WTC11 (cell line): ENCODE data around the gene PREX1. TPM values are rescaled to one million over a fixed set of nuclear protein-coding genes. Genes with fewer than 3 reads are reported as not detected.

Experiments
- ATAC-seq: fragments of 200-7000 bp; cut with Tn5 transposase; 2 replicates; pipeline ENCODE4 v1.10.0; 2021; ENCODE audit warnings: mild to moderate bottlenecking, moderate library complexity
- CTCF ChIA-PET: fragments of 300-600 bp; sonication (Branson Sonifier 250); formaldehyde crosslinking; loops from one replicate; lab custom pipeline; 2021; ENCODE audit warnings: antibody characterized with exemption; lab: Charles Lee
- POLR2A ChIA-PET: fragments of 350-600 bp; sonication (Branson Sonifier 250); formaldehyde crosslinking; loops from one replicate; lab custom pipeline; 2021; ENCODE audit warnings: antibody characterized with exemption; lab: Charles Lee
- DNase-seq: peaks from one replicate; pipeline ENCODE4 v3.0.0; 2021; ENCODE audit warnings: low spot score
- H3K27ac Mint-ChIP-seq: 2 replicates; pipeline ENCODE4 v1.8.0; 2021; ENCODE audit warnings: mixed read lengths
- H3K27me3 Mint-ChIP-seq: 2 replicates; pipeline ENCODE4 v1.8.0; 2021; ENCODE audit warnings: low read depth, mild to moderate bottlenecking, moderate library complexity, mixed read lengths
- H3K36me3 Mint-ChIP-seq: 2 replicates; pipeline ENCODE4 v1.8.0; 2021; ENCODE audit warnings: mixed read lengths
- H3K4me1 Mint-ChIP-seq: 2 replicates; pipeline ENCODE4 v1.8.0; 2022; ENCODE audit warnings: mixed read lengths
- H3K4me3 Mint-ChIP-seq: 2 replicates; pipeline ENCODE4 v1.8.0; 2021; ENCODE audit warnings: mild to moderate bottlenecking, moderate library complexity, mixed read lengths
- H3K9me3 Mint-ChIP-seq: 2 replicates; pipeline ENCODE4 v1.8.0; 2021; ENCODE audit warnings: mixed read lengths
- ARID4B ChIP-seq: sonication (generic); formaldehyde crosslinking; IDR thresholded peaks from 2 replicates; pipeline ENCODE4 v1.8.0; 2023; ENCODE audit warnings: missing genetic modification reagents, mild to moderate bottlenecking, borderline replicate concordance
- ATF1 ChIP-seq: sonication (generic); formaldehyde crosslinking; IDR thresholded peaks from 2 replicates; pipeline ENCODE4 v1.8.1; 2023; ENCODE audit warnings: mild to moderate bottlenecking, moderate library complexity, missing genetic modification reagents
- ELF4 ChIP-seq: sonication (generic); formaldehyde crosslinking; IDR thresholded peaks from 2 replicates; pipeline ENCODE4 v1.8.1; 2022; ENCODE audit warnings: low read depth, mild to moderate bottlenecking, moderate library complexity, missing genetic modification reagents
- ERG ChIP-seq: fragments of 250-450 bp; sonication (Bioruptor Pico); IDR thresholded peaks from 2 replicates; pipeline ENCODE4 v1.8.0; 2021; ENCODE audit warnings: mild to moderate bottlenecking
- ETV6 ChIP-seq: sonication (generic); formaldehyde crosslinking; IDR thresholded peaks from 2 replicates; pipeline ENCODE4 v1.8.1; 2022; ENCODE audit warnings: mild to moderate bottlenecking, missing genetic modification reagents
- FOXJ3 ChIP-seq: sonication (generic); formaldehyde crosslinking; IDR thresholded peaks from 2 replicates; pipeline ENCODE4 v1.9.0; 2021; ENCODE audit warnings: missing genetic modification reagents, mild to moderate bottlenecking, borderline replicate concordance
- IRF2 ChIP-seq: sonication (generic); formaldehyde crosslinking; IDR thresholded peaks from 2 replicates; pipeline ENCODE4 v1.8.0; 2022; ENCODE audit warnings: low read depth, missing genetic modification reagents, borderline replicate concordance
- JAZF1 ChIP-seq: fragments of 250-450 bp; sonication (Bioruptor Pico); IDR thresholded peaks from 2 replicates; pipeline ENCODE4 v1.9.0; 2021; ENCODE audit warnings: moderate library complexity, mild to moderate bottlenecking, inconsistent platforms
- KAT7 ChIP-seq: sonication (generic); formaldehyde crosslinking; IDR thresholded peaks from 2 replicates; pipeline ENCODE4 v1.8.1; 2023; ENCODE audit warnings: missing genetic modification reagents, mild to moderate bottlenecking, borderline replicate concordance
- MXD4 ChIP-seq: fragments of 250-450 bp; sonication (Bioruptor Pico); IDR thresholded peaks from 2 replicates; pipeline ENCODE4 v1.8.0; 2021; ENCODE audit warnings: mild to moderate bottlenecking, moderate library complexity, borderline replicate concordance
- NFATC4 ChIP-seq: fragments of 250-450 bp; sonication (Bioruptor Pico); IDR thresholded peaks from 2 replicates; pipeline ENCODE4 v1.9.0; 2021; ENCODE audit warnings: mild to moderate bottlenecking
- NR2C2 ChIP-seq: sonication (generic); formaldehyde crosslinking; IDR thresholded peaks from 2 replicates; pipeline ENCODE4 v1.8.0; 2022; ENCODE audit warnings: mild to moderate bottlenecking, missing genetic modification reagents
- RORB ChIP-seq: fragments of 250-450 bp; sonication (Bioruptor Pico); IDR thresholded peaks from 2 replicates; pipeline ENCODE4 v1.9.0; 2021; ENCODE audit warnings: mild to moderate bottlenecking
- SMAD3 ChIP-seq: sonication (generic); formaldehyde crosslinking; IDR thresholded peaks from 2 replicates; pipeline ENCODE4 v1.8.0; 2022; ENCODE audit warnings: missing genetic modification reagents, mild to moderate bottlenecking, borderline replicate concordance
- STAT6 ChIP-seq: sonication (generic); formaldehyde crosslinking; conservative IDR thresholded peaks from 2 replicates; pipeline ENCODE4 v1.8.1; 2023; ENCODE audit warnings: mild to moderate bottlenecking, low read depth, missing genetic modification reagents, moderate library complexity
- TCF7 ChIP-seq: sonication (generic); formaldehyde crosslinking; IDR thresholded peaks from 2 replicates; pipeline ENCODE4 v1.8.0; 2022; ENCODE audit warnings: mild to moderate bottlenecking, low read depth, missing genetic modification reagents, moderate library complexity
- ZNF121 ChIP-seq: sonication (generic); formaldehyde crosslinking; IDR thresholded peaks from 2 replicates; pipeline ENCODE4 v1.8.0; 2023; ENCODE audit warnings: missing genetic modification reagents
- ZNF232 ChIP-seq: sonication (generic); formaldehyde crosslinking; IDR thresholded peaks from 2 replicates; pipeline ENCODE4 v1.8.0; 2022; ENCODE audit warnings: mild to moderate bottlenecking, missing genetic modification reagents
- ZNF263 ChIP-seq: sonication (generic); formaldehyde crosslinking; IDR thresholded peaks from 2 replicates; pipeline ENCODE4 v1.8.1; 2022; ENCODE audit warnings: low read depth, mild to moderate bottlenecking, moderate library complexity, missing genetic modification reagents
- ZNF317 ChIP-seq: sonication (generic); formaldehyde crosslinking; IDR thresholded peaks from 2 replicates; pipeline ENCODE4 v1.8.1; 2023; ENCODE audit warnings: low read depth, mild to moderate bottlenecking, moderate library complexity, missing genetic modification reagents, borderline replicate concordance
- ZNF416 ChIP-seq: fragments of 250-450 bp; sonication (Bioruptor Pico); IDR thresholded peaks from 2 replicates; pipeline ENCODE4 v1.9.0; 2021; ENCODE audit warnings: mild to moderate bottlenecking, inconsistent platforms
- ZNF423 ChIP-seq: fragments of 250-450 bp; sonication (Bioruptor Pico); IDR thresholded peaks from 2 replicates; pipeline ENCODE4 v2.1.2; 2022; ENCODE audit warnings: mild to moderate bottlenecking, moderate library complexity
- total RNA-seq: library from RNA; stranded (reverse); gene quantifications from 3 replicates; pipeline ENCODE4 v1.2.3, GENCODE V29; 2021
- TF ChIP-seq, protein P1 (sequence below): sonication (generic); formaldehyde crosslinking; IDR thresholded peaks from 2 replicates; pipeline ENCODE4 v1.8.0; 2023; ENCODE audit warnings: missing genetic modification reagents
- TF ChIP-seq, protein P2 (sequence below): fragments of 250-450 bp; sonication (Bioruptor Pico); IDR thresholded peaks from 2 replicates; pipeline ENCODE4 v1.9.0; 2021; ENCODE audit warnings: mild to moderate bottlenecking
- TF ChIP-seq, protein P3 (sequence below): sonication (generic); formaldehyde crosslinking; IDR thresholded peaks from 2 replicates; pipeline ENCODE4 v1.8.1; 2023; ENCODE audit warnings: mild to moderate bottlenecking, missing genetic modification reagents, moderate library complexity
- TF ChIP-seq, protein P4 (sequence below): fragments of 250-450 bp; sonication (Bioruptor Pico); conservative IDR thresholded peaks from 2 replicates; pipeline ENCODE4 v1.9.0; 2021; ENCODE audit warnings: mild to moderate bottlenecking

The PREX1 gene
- total RNA-seq, 1 experiment from 2014 or later, result 17.3 TPM

DNA sequence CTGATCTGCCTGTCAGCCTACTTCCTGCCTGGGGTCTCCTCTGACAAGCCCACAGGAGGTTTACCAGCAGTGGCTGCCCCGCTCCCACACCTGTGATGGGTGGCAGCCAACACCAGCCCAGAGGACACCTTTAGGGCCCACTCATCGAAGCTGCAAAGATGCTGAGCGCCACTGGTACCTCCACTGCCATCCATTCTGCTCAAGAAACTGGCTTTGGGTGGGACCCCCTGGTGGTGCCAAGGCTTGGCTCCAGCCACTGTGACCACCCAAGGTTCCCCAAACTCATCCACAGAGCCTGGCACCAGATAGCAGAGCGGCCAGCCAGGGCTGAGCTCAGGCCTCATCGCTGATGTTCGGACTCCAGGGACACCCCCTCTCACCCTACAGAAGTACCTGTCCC is 42.5 kb downstream of the PREX1 start:
- TF ChIP-seq RORB (CRISPR knock-in tag) (no peak), TCF7 (no peak), ETV6 (CRISPR knock-in tag) (no peak), SMAD3 (CRISPR knock-in tag) (no peak), ELF4 (no peak), ZNF317 (CRISPR knock-in tag) (no peak), STAT6 (no peak), JAZF1 (CRISPR knock-in tag) (no peak), ARID4B (CRISPR knock-in tag) (no peak), IRF2 (no peak), MXD4 (no peak), ZNF121 (CRISPR knock-in tag) (no peak), ZNF416 (no peak), ATF1 (CRISPR knock-in tag) (no peak), ZNF232 (CRISPR knock-in tag) (no peak), ZNF263 (CRISPR knock-in tag) (no peak), NFATC4 (CRISPR knock-in tag) (no peak), FOXJ3 (CRISPR knock-in tag) (no peak)
- TF ChIP-seq, protein P1, sequence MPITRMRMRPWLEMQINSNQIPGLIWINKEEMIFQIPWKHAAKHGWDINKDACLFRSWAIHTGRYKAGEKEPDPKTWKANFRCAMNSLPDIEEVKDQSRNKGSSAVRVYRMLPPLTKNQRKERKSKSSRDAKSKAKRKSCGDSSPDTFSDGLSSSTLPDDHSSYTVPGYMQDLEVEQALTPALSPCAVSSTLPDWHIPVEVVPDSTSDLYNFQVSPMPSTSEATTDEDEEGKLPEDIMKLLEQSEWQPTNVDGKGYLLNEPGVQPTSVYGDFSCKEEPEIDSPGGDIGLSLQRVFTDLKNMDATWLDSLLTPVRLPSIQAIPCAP (CRISPR knock-in tag), result no peak
- TF ChIP-seq, protein P2, sequence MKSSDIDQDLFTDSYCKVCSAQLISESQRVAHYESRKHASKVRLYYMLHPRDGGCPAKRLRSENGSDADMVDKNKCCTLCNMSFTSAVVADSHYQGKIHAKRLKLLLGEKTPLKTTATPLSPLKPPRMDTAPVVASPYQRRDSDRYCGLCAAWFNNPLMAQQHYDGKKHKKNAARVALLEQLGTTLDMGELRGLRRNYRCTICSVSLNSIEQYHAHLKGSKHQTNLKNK, result no peak
- DNase-seq, result no peak
- CTCF ChIA-PET, result no interaction called here
- no peaks in the 10 kb centered on the region for H3K27me3 Mint-ChIP-seq
- POLR2A ChIA-PET, result no interaction called here
- no peaks in the 10 kb centered on the region for H3K9me3 Mint-ChIP-seq
- no peaks in the 10 kb centered on the region for H3K36me3 Mint-ChIP-seq
- H3K4me1 Mint-ChIP-seq, result peaks cover 11% of the 10 kb centered on the region
- no peak overlapping the region for H3K4me3 Mint-ChIP-seq
- no peak overlapping the region for H3K27ac Mint-ChIP-seq
- ATAC-seq, result no peak

DNA sequence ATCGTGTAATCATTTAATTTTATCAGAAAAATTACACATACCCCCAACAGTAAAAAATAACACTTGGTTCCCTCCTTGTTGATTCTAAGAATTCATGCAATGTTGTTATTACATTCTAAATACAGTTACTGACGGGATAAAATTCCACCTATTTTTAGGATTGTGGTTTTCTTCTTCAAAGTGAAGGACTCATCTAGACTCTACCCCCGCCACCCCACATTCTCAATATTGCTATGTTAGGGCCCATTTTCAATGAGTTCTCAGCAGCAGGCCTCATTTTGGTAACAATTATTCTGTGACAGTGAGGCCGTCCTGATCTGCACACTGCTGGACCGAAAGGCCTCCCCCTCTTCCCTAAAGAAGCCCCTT is 43.5 kb downstream of the PREX1 start:
- ATAC-seq, result no peak
- Mint-ChIP-seq H3K27ac (no peak overlapping the region), H3K27me3 (no peaks in the 10 kb centered on the region), H3K36me3 (peaks cover 6% of the 10 kb centered on the region), H3K9me3 (peaks cover 7% of the 10 kb centered on the region), H3K4me1 (peaks cover 6% of the 10 kb centered on the region), H3K4me3 (no peak overlapping the region)
- CTCF ChIA-PET, result interaction anchor here (0.8 kb wide), 1 partner anchor 127 kb away, joined by 3 read pairs; no protein-coding TSS in a partner anchor
- POLR2A ChIA-PET, result no interaction called here
- DNase-seq, result no peak
- TF ChIP-seq ZNF121 (CRISPR knock-in tag), result no peak
- no peak for TF ChIP-seq TCF7
- TF ChIP-seq NR2C2 (CRISPR knock-in tag), result no peak
- TF ChIP-seq, protein P3, sequence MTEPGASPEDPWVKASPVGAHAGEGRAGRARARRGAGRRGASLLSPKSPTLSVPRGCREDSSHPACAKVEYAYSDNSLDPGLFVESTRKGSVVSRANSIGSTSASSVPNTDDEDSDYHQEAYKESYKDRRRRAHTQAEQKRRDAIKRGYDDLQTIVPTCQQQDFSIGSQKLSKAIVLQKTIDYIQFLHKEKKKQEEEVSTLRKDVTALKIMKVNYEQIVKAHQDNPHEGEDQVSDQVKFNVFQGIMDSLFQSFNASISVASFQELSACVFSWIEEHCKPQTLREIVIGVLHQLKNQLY, result no peak
- TF ChIP-seq ERG (CRISPR knock-in tag), result no peak
- TF ChIP-seq, protein P4, sequence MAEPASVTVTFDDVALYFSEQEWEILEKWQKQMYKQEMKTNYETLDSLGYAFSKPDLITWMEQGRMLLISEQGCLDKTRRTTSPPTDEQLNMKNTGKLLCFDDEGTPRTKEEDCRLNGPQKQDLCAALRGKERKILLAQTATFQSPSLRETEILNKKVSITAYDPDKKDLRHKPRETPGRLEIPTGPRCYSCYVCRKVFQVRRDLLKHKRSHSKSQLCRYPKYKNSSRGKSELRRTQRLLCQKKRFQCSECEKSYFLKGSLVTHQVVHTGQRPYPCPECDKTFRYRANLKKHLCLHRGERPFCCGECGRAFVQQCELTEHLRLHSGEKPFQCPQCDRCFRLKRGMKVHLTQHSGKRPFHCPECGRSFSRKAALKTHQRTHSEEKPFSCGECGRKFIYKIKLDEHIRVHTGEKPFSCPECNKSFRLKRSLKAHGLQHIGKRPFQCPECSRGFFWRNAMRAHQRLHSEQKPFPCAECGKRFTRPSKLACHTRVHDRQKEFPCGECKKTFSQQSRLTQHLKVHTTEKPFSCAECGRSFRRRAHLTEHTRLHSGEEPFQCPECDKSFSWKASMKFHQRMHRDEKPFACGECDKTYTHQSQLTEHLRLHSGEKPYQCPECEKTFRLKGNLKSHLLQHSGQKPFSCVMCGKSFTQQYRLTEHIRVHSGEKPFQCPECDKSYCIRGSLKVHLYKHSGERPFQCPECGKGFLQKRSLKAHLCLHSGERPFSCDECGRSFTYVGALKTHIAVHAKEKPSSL (CRISPR knock-in tag), result no peak
- no peak for TF ChIP-seq ZNF423 (CRISPR knock-in tag)
- no peak for TF ChIP-seq KAT7 (CRISPR knock-in tag)
